Femur (tissue), 1 donor: Measurements from ENCODE around the gene CANT1.
"Not testable (repeated sequence)": the region's sequence is repeated elsewhere in the genome, so short reads cannot be mapped to it uniquely, and the experiment has no call there.

Experiments
- DNase-seq: peaks from one replicate; pipeline ENCODE4 v3.0.0-alpha.2; 2017

Gene CANT1

DNA sequence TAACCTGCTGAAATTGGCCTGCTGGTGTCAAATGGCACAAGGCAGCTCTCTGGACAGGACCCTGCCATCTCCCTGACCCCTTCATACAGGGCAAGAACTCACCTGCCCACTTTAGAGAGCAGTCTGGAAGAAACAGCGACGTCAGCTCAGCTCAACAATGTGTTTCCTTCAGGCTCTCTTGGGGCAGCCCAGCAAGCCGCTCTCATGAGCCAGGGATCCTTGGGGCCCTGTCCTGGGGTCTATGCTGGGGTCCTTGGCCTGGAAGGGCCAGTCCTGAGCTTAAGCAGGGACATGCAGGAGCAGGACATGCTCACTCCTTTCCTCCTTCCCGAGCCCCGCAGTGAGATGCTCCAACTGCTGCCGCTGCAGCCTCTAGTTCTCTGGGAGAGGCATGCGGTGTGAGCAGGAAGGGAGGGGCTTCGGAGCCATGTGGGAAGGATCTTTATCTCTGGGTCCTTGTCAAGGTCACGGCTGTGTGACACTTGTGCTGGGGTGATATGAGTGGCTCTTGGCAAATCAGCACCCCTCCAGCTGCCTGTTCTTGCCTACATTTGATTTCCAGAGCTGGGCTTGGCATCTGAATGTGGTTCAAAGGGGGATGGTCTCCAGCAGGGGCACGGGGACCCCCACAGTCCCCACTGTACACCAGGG is 17.8 kb upstream of the CANT1 start:
- peak; percentile 46 for DNase-seq

DNA sequence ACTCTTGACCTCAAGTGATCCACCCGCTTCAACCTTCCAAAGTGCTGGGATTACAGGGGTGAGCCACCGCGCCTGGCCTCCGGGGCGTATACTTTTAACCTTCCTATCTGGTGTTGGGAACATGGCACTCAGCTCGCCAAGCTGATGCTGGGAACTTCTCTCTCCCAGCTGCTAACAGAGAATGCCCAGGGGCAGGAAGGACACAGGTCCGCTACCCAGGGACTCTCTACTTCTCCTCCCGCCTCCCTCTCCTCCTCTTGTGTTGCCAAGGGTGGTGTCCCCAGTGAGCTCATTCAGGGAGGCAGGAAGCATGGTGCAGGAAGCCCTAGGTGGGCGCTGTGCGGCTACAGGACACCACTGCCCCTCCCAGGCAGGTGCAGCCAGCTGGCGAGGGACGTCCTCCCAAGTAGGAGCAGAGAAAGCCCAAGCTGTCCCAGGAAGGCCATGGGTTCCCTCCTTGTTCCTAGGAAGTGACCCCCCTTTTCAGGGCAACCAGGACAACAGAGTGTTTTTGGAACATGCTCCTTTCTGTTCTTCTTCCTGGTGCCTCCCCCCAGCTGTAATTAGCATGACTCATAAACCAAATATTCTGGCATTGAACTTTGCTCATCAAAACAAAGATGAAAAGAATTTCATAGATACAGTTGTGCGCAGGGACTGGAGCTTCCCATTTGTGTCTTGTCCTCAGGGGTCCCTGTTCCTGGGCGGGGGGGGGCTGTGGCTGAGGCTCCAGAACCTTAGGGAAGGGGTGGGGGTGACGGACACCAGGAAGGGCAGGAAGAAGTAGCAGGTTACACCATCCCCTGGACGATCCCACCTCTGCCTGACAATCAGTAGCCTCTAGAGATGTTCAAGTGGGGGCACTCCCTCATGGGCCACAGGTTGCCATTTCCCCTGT is 17.1 kb upstream of the CANT1 start:
- peak; percentile 18 for DNase-seq

GRCh38 chr17:79024901-79025737 is 15.6 kb upstream of the CANT1 start:
- peak; percentile 44 for DNase-seq

DNA sequence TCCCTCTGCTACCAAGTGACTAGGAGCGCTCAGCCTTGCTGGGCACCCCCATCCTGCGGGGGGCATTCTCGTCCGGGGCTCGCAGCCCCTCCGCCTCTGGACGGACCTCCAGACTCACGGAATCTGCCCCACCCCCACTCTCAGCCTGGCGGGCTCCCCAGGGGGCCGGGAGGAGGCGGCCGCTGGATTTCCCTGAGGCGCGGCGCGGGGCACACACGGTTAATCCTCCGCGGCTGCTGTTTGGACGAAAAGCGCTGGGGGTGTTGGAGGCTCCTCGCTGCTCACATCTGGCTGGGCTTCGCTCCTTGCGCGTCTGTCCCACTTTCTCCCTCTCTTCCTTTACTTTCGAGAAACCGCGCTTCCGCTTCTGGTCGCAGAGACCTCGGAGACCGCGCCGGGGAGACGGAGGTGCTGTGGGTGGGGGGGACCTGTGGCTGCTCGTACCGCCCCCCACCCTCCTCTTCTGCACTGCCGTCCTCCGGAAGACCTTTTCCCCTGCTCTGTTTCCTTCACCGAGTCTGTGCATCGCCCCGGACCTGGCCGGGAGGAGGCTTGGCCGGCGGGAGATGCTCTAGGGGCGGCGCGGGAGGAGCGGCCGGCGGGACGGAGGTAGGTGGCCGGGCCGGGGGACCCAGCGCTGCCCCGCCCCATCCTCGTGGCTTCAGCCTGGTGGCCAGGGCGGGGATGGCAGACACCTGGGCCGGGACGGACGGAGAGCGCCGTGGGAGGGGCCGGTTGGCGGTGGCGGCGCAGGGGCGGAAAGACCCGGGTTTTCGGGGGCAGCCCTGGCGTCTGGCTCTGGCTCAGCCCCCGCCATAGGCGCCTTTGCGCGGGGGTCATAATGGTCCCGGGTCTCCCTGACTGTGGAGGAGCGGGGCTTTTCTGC is 14.6 kb upstream of the CANT1 start, which contains the start of gene C1QTNF1:
C1QTNF1 (plus strand) TSS at position 284 of the 886 bp plus-strand sequence. CDS start 19,800 bp downstream, outside the sequence.
- peak; percentile 82 for DNase-seq

GRCh38 chr17:79023180-79023705 is 13.7 kb upstream of the CANT1 start:
- DNase-seq, result no peak

- no peak for DNase-seq
Measured at GRCh38 chr17:79022507-79022991, 13.0 kb upstream of the CANT1 start.

GRCh38 chr17:79021929-79022328 is 12.4 kb upstream of the CANT1 start:
- DNase-seq, result not testable (repeated sequence)

GRCh38 chr17:79020631-79021301 is 11.2 kb upstream of the CANT1 start:
- DNase-seq, result no peak

DNA sequence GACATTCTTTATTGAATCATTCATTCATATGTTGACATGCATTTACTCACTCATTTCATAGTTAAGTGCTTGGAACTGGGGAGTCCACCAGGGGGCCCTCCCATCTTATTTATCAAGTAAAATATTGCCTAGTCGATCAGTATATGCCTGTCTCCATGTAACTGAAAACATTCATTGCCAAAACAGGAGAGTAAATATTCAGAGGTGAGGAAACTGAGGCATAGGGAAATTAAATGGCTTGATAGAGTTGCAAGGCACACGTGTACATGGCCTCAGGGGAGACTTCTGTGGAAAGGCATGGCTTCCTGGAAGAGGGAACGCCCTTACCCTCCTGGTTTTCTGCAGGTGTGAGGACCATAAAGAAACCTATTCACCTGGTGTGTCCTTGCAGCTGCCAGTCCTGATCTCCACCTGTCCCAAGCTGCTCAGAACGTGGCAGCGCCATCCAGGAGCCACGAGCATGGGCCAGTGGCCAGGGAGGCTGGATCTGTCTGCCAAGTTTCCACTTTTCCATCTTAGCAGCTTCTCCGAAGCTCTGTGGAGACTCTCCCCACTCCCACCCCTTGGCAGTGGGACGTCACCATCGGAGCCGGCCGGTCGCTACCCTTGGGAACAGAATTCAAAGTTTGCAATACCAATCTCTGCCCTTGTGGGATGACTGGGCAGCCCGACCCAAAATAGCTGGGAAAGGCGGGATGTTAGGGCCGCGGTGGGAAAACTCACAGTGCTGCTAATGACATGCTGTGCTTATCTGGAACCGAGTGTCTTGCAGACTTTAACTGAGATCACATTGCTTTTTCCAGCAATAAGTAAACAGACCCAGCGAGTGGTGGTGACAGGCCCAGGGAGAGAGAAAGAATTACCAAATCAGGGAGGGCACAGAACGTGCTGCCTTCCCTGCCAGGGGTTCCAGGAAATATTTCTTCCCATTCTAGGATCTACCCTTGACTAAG is 10.3 kb upstream of the CANT1 start:
- DNase-seq, result peak; percentile 88

- no peak for DNase-seq
Measured at GRCh38 chr17:79019261-79019631, 9.7 kb upstream of the CANT1 start.

GRCh38 chr17:79018370-79018695 is 8.8 kb upstream of the CANT1 start:
- no peak for DNase-seq

GRCh38 chr17:79017546-79018369 is 8.2 kb upstream of the CANT1 start:
- peak; percentile 52 for DNase-seq

- no peak for DNase-seq
Measured at GRCh38 chr17:79014158-79014758, 4.7 kb upstream of the CANT1 start.

- no peak for DNase-seq
Measured at GRCh38 chr17:79012563-79013134, 3.1 kb upstream of the CANT1 start.

DNA sequence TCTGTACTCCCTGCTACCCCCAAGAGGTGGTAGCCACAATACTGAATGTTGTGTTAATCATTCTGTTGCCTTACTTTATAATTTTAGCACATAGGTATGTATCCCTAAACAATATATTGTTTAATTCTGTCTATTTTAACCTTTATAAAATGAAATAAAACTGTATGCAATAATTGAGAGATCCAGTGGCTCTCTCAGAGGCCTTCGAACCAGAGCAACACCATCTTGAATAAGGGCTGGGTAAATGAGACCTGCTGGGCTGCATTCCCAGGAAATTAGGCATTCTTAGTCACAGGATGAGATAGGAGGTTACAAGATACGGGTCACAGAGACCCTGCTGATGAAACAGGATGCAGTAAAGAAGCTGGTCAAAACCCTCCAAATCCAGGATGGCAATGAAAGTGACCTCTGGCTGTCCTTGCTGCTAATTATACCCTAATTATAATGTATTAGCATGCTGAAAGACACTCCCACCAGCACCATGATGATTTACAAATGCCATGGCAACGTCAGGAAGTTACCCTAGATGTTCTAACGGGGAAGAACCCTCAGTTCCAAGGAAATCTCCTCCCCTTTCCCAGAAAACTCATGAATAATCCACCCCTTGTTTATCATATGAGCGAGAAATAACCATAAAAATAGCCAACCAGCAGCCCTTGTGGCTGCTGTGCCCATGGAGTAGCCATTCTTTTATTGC is 2.0 kb upstream of the CANT1 start:
- DNase-seq, result no peak

DNA sequence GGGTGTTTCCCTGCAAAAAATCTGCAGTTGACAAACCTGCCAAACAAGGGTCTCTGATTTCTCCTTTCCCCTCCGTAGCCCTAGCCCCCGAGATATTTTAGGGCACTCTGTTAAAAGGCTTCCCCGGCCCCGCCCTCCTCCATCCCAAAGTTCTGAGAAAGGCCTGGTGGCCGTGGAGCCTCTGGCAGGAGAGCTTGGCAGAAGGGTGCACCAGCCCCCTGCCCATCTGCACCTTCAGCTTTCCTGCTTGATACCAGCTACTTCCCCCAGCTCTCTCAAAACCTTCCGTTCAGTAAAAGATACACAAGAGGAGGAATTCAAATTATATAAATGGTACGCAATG is 711 bp upstream of the CANT1 start:
- no peak for DNase-seq

GRCh38 chr17:79008666-79009387 is 737 bp downstream of the CANT1 start:
- DNase-seq, result peak; percentile 37
